Measurements from ENCODE around the gene ATXN1. TPM values are rescaled to one million over a fixed set of nuclear protein-coding genes. Genes with fewer than 3 reads are reported as not detected.
A peak's percentile ranks its signal among the peaks of the same experiment; 100 is the strongest.
"Not testable (repeated sequence)": the region's sequence is repeated elsewhere in the genome, so short reads cannot be mapped to it uniquely, and the experiment has no call there.

Gene ATXN1
- total RNA-seq, 2 donors from 2014 or later = 41.0 to 115 TPM

DNA sequence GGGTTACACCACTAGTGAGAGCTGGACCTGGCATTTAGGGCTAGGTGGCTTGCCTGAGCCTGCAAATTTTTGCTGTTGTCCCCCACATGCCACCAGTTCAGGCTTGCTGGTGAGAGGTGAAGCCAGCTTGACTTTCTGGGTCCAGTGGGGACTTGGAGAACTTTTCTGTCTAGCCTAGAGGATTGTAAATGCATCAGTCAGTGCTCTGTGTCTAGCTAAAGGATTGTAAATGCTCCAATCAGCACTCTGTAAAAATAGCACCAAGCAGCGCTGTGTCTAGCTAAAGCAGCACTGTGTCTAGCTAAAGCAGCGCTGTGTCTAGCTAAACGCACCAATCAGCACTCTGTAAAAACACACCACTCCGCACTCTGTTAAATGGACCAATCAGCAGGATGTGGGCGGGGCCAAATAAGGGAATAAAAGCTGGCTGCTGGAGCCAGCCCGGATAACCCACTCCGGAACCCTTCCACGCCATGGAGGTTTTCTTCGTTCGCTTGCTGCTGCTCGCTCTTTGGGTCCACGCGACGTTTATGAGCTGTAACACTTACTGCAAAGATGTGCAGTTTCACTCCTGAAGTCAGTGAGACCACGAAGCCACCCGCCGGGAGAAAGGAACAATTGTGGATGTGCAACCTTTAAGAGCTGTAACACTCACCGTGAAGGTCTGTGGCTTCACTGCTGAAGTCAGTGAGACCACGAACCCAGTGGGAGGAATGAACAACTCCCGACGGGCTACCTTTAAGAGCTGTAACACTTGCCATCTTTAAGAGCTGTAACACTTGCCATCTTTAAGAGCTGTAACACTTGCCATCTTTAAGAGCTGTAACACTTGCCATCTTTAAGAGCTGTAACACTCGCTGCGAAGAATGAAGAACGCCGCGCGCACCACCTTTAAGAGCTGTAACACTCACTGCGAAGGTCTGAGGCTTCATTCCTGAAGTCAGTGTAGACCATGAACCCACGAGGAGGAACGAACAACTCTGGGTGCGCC lies 495.6 kb downstream of the ATXN1 start:
- H3K4me1 Mint-ChIP-seq = no peaks in the 10 kb centered on the region
- H3K4me3 Mint-ChIP-seq = no peak overlapping the region
- H3K36me3 Mint-ChIP-seq (ENCODE audit: low read depth) = no peaks in the 10 kb centered on the region
- no peak overlapping the region for H3K27ac Mint-ChIP-seq
- no peaks in the 10 kb centered on the region for H3K9me3 Mint-ChIP-seq
- peaks cover 11% of the 10 kb centered on the region for H3K27me3 Mint-ChIP-seq
- ATAC-seq (replicated peaks) = no peak

DNA sequence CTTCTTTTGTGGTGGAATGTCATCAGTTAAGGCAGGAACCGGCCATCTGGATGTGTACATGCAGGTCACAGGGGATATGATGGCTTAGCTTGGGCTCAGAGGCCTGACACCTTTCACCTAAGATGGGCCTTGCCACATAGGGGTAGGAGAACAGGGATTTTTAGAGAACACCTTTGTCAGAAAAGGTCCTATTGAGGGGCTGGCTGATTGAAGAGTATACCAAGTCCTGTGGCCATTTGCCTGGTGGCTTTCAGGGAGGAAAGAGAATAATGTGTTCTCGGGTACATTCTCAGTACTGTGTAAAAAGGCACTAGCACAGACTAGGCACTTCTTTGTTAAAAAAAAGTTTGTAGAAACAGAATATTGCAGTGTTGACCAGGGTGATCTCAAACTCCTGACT lies 496.5 kb downstream of the ATXN1 start:
- Mint-ChIP-seq H3K36me3 (ENCODE audit: low read depth) (no peaks in the 10 kb centered on the region), H3K27me3 (peaks cover 8% of the 10 kb centered on the region), H3K4me1 (no peaks in the 10 kb centered on the region), H3K4me3 (no peak overlapping the region), H3K9me3 (no peaks in the 10 kb centered on the region), H3K27ac (no peak overlapping the region)
- no peak for ATAC-seq (replicated peaks)

DNA sequence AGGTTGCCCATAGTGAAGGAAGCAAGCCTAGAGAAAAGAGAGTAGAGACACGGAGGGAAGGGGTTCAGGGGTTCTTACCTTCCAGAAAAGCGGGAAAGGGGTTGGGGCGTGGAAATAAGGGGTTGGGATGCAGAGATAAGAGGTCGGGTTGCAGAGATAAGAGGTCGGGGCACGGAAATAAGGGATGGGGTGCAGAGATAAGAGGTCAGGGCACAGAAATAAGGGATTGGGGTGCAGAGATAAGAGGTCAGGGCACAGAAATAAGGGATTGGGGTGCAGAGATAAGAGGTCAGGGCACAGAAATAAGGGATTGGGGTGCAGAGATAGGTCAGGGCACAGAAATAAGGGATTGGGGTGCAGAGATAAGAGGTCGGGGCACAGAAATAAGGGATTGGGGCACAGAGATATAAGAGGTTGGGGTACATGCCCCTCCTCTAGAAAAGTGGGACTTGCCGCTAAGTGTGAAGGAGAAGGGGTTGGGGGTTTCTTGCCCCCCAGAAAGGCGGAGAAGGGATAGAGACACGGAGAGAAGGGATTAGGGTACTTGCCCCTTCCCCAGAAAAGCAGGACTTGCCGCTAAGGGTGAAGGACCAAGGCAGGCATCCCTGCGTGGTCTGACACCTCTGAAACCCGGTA lies 497.7 kb downstream of the ATXN1 start:
- H3K9me3 Mint-ChIP-seq; H3K4me3 Mint-ChIP-seq; H3K27ac Mint-ChIP-seq; H3K4me1 Mint-ChIP-seq; H3K27me3 Mint-ChIP-seq; H3K36me3 Mint-ChIP-seq (ENCODE audit: low read depth); ATAC-seq (replicated peaks): not testable (repeated sequence)

DNA sequence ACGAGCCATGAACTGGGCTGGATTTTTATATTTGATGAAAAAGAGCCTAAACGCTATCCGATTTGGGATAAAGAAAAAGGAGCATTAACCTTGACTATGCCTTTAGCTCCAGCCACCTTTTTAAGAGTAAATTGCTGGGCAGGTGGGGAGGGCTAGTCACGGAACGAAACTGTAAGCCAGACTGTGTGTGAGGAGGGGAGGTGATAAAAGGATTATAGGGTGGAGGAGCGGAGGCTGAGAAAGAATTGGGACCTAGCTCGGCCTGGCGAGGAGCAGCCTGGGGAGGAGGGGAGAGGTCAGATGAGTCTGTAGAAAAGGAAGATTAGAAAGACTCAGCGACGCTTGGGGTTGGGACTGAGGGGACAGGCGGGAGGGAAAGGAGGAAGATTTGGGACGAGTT lies 498.5 kb downstream of the ATXN1 start:
- H3K4me1 Mint-ChIP-seq; H3K9me3 Mint-ChIP-seq; H3K27ac Mint-ChIP-seq; ATAC-seq (replicated peaks); H3K4me3 Mint-ChIP-seq; H3K36me3 Mint-ChIP-seq (ENCODE audit: low read depth): not testable (repeated sequence)
- H3K27me3 Mint-ChIP-seq = peaks cover 12% of the 10 kb centered on the region

- H3K36me3 Mint-ChIP-seq (ENCODE audit: low read depth); ATAC-seq (replicated peaks); H3K4me1 Mint-ChIP-seq; H3K9me3 Mint-ChIP-seq; H3K27ac Mint-ChIP-seq; H3K4me3 Mint-ChIP-seq: not testable (repeated sequence)
- peaks cover 12% of the 10 kb centered on the region for H3K27me3 Mint-ChIP-seq
These were observed 500.7 kb downstream of the ATXN1 start for GRCh38 chr6:16260602-16261001.

- not testable (repeated sequence) for H3K4me1 Mint-ChIP-seq; H3K4me3 Mint-ChIP-seq; H3K9me3 Mint-ChIP-seq; H3K36me3 Mint-ChIP-seq (ENCODE audit: low read depth); ATAC-seq (replicated peaks); H3K27ac Mint-ChIP-seq
- peaks cover 11% of the 10 kb centered on the region for H3K27me3 Mint-ChIP-seq
These were observed 501.7 kb downstream of the ATXN1 start for GRCh38 chr6:16259604-16260003.

- no peak overlapping the region for H3K4me3 Mint-ChIP-seq
- H3K9me3 Mint-ChIP-seq = no peaks in the 10 kb centered on the region
- H3K36me3 Mint-ChIP-seq (ENCODE audit: low read depth) = no peaks in the 10 kb centered on the region
- ATAC-seq (replicated peaks) = no peak
- no peaks in the 10 kb centered on the region for H3K4me1 Mint-ChIP-seq
- no peak overlapping the region for H3K27ac Mint-ChIP-seq
- peaks cover 4% of the 10 kb centered on the region for H3K27me3 Mint-ChIP-seq
These were observed 502.6 kb downstream of the ATXN1 start for GRCh38 chr6:16258709-16259075.

GRCh38 chr6:16257999-16258708 lies 503.1 kb downstream of the ATXN1 start:
- H3K27ac Mint-ChIP-seq = no peak overlapping the region
- no peak overlapping the region for H3K4me3 Mint-ChIP-seq
- peaks cover 4% of the 10 kb centered on the region for H3K27me3 Mint-ChIP-seq
- H3K4me1 Mint-ChIP-seq = no peaks in the 10 kb centered on the region
- H3K9me3 Mint-ChIP-seq = no peaks in the 10 kb centered on the region
- H3K36me3 Mint-ChIP-seq (ENCODE audit: low read depth) = no peaks in the 10 kb centered on the region
- peak; percentile 48 for ATAC-seq (replicated peaks)

- peaks cover 4% of the 10 kb centered on the region for H3K27me3 Mint-ChIP-seq
- H3K27ac Mint-ChIP-seq = no peak overlapping the region
- no peaks in the 10 kb centered on the region for H3K4me1 Mint-ChIP-seq
- no peak overlapping the region for H3K4me3 Mint-ChIP-seq
- H3K9me3 Mint-ChIP-seq = no peaks in the 10 kb centered on the region
- no peaks in the 10 kb centered on the region for H3K36me3 Mint-ChIP-seq (ENCODE audit: low read depth)
- ATAC-seq (replicated peaks) = no peak
These were observed 504.5 kb downstream of the ATXN1 start for GRCh38 chr6:16256781-16257180.

DNA sequence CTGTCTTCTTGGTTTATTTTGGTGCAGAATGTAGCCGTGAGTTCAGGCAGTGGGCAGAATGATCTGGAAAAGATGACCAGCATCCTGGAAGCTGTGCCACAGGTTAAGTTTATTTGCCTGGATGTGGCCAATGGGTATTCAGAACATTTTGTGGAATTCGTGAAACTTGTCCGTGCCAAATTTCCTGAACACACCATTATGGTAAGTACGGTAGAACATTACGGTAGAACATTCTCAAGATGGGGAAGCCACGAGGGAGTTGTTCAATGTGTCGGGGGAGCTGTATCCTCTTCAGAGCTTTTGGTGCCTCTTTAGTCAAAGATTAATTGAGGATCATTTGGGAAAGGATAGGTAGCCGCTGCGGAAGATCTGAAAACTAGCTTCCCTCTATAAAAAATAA lies 506.7 kb downstream of the ATXN1 start:
- Mint-ChIP-seq H3K27ac (no peak overlapping the region), H3K4me1 (no peaks in the 10 kb centered on the region), H3K36me3 (ENCODE audit: low read depth) (no peaks in the 10 kb centered on the region), H3K9me3 (no peaks in the 10 kb centered on the region), H3K27me3 (peaks cover 4% of the 10 kb centered on the region), H3K4me3 (no peak overlapping the region)
- ATAC-seq (replicated peaks) = no peak

- no peak overlapping the region for H3K4me3 Mint-ChIP-seq
- no peak for ATAC-seq (replicated peaks)
- peaks cover 4% of the 10 kb centered on the region for H3K27me3 Mint-ChIP-seq
- H3K9me3 Mint-ChIP-seq = no peaks in the 10 kb centered on the region
- no peak overlapping the region for H3K27ac Mint-ChIP-seq
- H3K36me3 Mint-ChIP-seq (ENCODE audit: low read depth) = no peaks in the 10 kb centered on the region
- H3K4me1 Mint-ChIP-seq = no peaks in the 10 kb centered on the region
These were observed 507.7 kb downstream of the ATXN1 start for GRCh38 chr6:16253399-16254144.

DNA sequence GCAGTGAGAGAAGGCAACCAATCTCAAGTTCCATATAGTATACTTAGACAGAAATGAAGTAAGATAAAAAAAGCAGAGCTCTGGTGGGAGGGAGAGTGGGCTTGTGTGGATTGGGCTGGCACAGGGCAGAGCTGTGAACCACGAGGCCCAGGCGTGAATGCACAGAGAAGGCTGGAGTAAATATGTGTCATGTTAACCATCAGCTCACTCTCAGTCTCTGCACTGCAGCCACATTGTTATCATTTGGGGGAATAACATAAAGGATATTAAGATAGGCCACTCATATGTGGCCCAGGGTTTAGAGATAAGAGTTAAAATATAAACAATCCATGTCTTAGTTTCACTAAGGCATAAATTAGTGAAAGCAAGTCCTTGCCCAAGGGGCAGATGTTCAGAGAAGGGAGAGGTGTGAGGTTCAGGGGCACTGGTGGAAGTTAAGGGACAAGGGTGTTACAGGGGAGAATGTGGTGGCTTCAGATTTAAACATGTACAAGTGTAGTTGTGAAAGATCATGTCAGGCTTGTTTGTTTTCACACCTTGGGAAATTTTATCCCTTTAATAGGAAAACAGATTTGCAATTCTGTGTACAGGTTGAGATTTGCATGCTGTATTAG lies 508.5 kb downstream of the ATXN1 start:
- no peak overlapping the region for H3K27ac Mint-ChIP-seq
- H3K9me3 Mint-ChIP-seq = no peaks in the 10 kb centered on the region
- no peaks in the 10 kb centered on the region for H3K36me3 Mint-ChIP-seq (ENCODE audit: low read depth)
- ATAC-seq (replicated peaks) = no peak
- H3K27me3 Mint-ChIP-seq = peaks cover under 1% of the 10 kb centered on the region
- no peaks in the 10 kb centered on the region for H3K4me1 Mint-ChIP-seq
- no peak overlapping the region for H3K4me3 Mint-ChIP-seq

- no peak overlapping the region for H3K4me3 Mint-ChIP-seq
- H3K36me3 Mint-ChIP-seq (ENCODE audit: low read depth) = no peaks in the 10 kb centered on the region
- H3K4me1 Mint-ChIP-seq = no peaks in the 10 kb centered on the region
- H3K27me3 Mint-ChIP-seq = no peaks in the 10 kb centered on the region
- H3K27ac Mint-ChIP-seq = no peak overlapping the region
- no peaks in the 10 kb centered on the region for H3K9me3 Mint-ChIP-seq
- ATAC-seq (replicated peaks) = no peak
These were observed 509.6 kb downstream of the ATXN1 start for GRCh38 chr6:16251706-16252105.

GRCh38 chr6:16249971-16250370 lies 511.3 kb downstream of the ATXN1 start:
- no peaks in the 10 kb centered on the region for H3K9me3 Mint-ChIP-seq
- H3K36me3 Mint-ChIP-seq (ENCODE audit: low read depth) = no peaks in the 10 kb centered on the region
- H3K4me1 Mint-ChIP-seq = no peaks in the 10 kb centered on the region
- H3K27me3 Mint-ChIP-seq = no peaks in the 10 kb centered on the region
- no peak overlapping the region for H3K27ac Mint-ChIP-seq
- H3K4me3 Mint-ChIP-seq = no peak overlapping the region
- no peak for ATAC-seq (replicated peaks)
